ENCODE measurements around the gene UBA5. TPM values are rescaled to one million over a fixed set of nuclear protein-coding genes. Genes with fewer than 3 reads are reported as not detected.
A peak's percentile ranks its signal among the peaks of the same experiment; 100 is the strongest.

Gene UBA5
- total RNA-seq, 4 donors from 2014 or later, result 19.3 to 27.7 (median 21.5) TPM

DNA sequence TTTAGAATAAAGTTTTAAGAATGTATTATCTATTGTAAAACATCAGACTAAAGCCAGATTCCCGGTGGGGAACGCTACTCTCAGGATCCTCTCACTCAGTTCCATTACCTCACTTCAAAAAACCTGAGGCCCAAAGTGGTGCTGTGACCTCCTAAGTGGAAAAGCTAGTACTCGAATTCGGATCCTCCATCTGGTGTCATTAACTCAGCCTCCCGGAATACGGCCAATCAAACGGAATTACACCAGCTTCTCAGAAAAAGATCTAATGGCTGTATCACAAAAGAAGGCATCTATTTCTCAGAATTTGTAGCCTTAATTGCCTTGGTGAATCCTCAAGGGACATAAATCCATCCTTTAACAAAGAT is 1.1 kb upstream of the UBA5 start:
- H3K4me3 ChIP-seq, result peak overlapping the region; percentile 77 to 88 (median 80)
- ATAC-seq (no peak), DNase-seq (no peak)
- H3K4me1 ChIP-seq, result peaks cover 29 to 36% of the 10 kb centered on the region in 2 donors
- intact Hi-C loops (cut with DNase I; ENCODE audit: low total_unique reads) (loop anchor here (1.0 kb wide), 1 partner anchor 242 kb away; the partner anchor contains the start of gene DNAJC13), in situ Hi-C loops (cut with MboI; ENCODE audit: low sequenced_read_pairs in 4 of 4) (no loop called here)
- H3K27me3 ChIP-seq, result no peaks in the 10 kb centered on the region
- no peaks in the 10 kb centered on the region for H3K9me3 ChIP-seq
- H3K27ac ChIP-seq, result peak overlapping the region; percentile 87 to 91 (median 90)
- H3K36me3 ChIP-seq, result no peaks in the 10 kb centered on the region
- TF ChIP-seq, protein P1, sequence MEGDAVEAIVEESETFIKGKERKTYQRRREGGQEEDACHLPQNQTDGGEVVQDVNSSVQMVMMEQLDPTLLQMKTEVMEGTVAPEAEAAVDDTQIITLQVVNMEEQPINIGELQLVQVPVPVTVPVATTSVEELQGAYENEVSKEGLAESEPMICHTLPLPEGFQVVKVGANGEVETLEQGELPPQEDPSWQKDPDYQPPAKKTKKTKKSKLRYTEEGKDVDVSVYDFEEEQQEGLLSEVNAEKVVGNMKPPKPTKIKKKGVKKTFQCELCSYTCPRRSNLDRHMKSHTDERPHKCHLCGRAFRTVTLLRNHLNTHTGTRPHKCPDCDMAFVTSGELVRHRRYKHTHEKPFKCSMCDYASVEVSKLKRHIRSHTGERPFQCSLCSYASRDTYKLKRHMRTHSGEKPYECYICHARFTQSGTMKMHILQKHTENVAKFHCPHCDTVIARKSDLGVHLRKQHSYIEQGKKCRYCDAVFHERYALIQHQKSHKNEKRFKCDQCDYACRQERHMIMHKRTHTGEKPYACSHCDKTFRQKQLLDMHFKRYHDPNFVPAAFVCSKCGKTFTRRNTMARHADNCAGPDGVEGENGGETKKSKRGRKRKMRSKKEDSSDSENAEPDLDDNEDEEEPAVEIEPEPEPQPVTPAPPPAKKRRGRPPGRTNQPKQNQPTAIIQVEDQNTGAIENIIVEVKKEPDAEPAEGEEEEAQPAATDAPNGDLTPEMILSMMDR (IDR thresholded peaks at IDR 0.05 in 4 of 5, conservative IDR thresholded peaks at IDR 0.05 in 1 of 5), result no peak
- no peak for TF ChIP-seq POLR2A (IDR thresholded peaks at IDR 0.05)

DNA sequence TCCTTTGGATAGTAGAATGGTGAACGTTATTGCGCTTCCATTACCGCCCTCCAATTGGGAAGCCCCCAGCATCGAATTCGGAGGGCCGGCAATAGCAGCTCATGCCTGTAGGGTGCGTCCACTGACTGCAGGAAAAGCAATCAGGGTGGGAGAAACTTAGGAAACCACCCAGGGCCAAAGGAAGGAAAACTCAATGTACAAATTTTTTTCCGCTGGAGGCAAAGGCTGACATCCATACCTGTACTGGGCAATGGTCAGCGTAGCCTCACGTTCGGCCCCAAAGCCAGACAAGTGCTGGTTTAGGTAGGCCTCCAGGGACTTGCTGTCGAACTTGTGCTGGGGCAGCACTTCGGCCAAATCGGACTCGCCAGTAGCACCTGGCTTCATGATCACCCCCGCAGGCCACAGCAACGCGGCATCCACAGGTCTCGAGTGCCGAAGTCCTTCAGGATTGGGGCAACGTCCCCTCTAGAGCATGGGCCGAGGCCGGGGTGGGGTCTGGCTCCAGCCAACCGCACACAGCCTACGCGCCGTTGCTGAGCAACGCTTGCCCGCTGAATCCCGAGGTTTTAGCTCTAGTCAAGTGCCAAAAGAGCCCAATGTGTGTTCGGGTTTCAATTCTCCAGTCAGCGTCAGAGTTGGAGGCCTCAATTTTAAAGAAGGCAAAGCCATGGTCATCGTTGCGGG is 621 bp upstream of the UBA5 start, which contains the start of gene ACAD11:
Gene ACAD11 (minus strand): TSS at position 445 of the 687 bp plus-strand sequence. CDS start 58 bp downstream, at position 387.
- Histone ChIP-seq H3K27ac (peak within 1 kb of the TSS; percentile 87 to 91 (median 90)), H3K9me3 (no peaks in the 10 kb centered on the region), H3K36me3 (no peaks in the 10 kb centered on the region), H3K4me1 (peaks cover 29 to 37% of the 10 kb centered on the region in 2 donors), H3K27me3 (no peaks in the 10 kb centered on the region), H3K4me3 (peak within 1 kb of the TSS; percentile 77 to 88 (median 80))
- in situ Hi-C loops (cut with MboI; ENCODE audit: low sequenced_read_pairs in 4 of 4), result no loop called here
- ATAC-seq (peak; percentile 73), DNase-seq (peak; percentile 47 to 60)
- intact Hi-C loops (cut with DNase I; ENCODE audit: low total_unique reads), result loop anchor here (1.0 to 2.0 kb wide), 2 partner anchors 63 to 242 kb away; partner anchors contain the start of genes DNAJC13 and NPHP3
- TF ChIP-seq, protein P1 (IDR thresholded peaks at IDR 0.05 in 4 of 5, conservative IDR thresholded peaks at IDR 0.05 in 1 of 5), result peak; percentile 46 to 77 (median 56)
- peak; percentile 33 to 36 for TF ChIP-seq POLR2A (IDR thresholded peaks at IDR 0.05)

- Histone ChIP-seq H3K4me1 (peaks cover 29 to 37% of the 10 kb centered on the region in 2 donors), H3K9me3 (no peaks in the 10 kb centered on the region), H3K27ac (peak overlapping the region; percentile 87 to 91 (median 90)), H3K4me3 (peak overlapping the region; percentile 77 to 88 (median 80)), H3K36me3 (no peaks in the 10 kb centered on the region), H3K27me3 (no peaks in the 10 kb centered on the region)
- TF ChIP-seq, protein P1 (IDR thresholded peaks at IDR 0.05 in 4 of 5, conservative IDR thresholded peaks at IDR 0.05 in 1 of 5), result no peak
- TF ChIP-seq POLR2A (IDR thresholded peaks at IDR 0.05), result no peak
- DNase-seq (no peak), ATAC-seq (peak; percentile 13 to 19)
- intact Hi-C loops (cut with DNase I; ENCODE audit: low total_unique reads) (loop anchor here (2.0 kb wide), 1 partner anchor 62 kb away; the partner anchor contains the start of gene NPHP3), in situ Hi-C loops (cut with MboI; ENCODE audit: low sequenced_read_pairs in 4 of 4) (no loop called here)
These were observed 612 bp downstream of the UBA5 start for GRCh38 chr3:132660811-132661070.

GRCh38 chr3:132661101-132661500 is 972 bp downstream of the UBA5 start:
- Histone ChIP-seq H3K4me1 (peaks cover 29 to 37% of the 10 kb centered on the region in 2 donors), H3K27me3 (no peaks in the 10 kb centered on the region), H3K9me3 (no peaks in the 10 kb centered on the region), H3K27ac (peak overlapping the region; percentile 87 to 91 (median 90)), H3K4me3 (peak overlapping the region; percentile 77 to 88 (median 80)), H3K36me3 (no peaks in the 10 kb centered on the region)
- DNase-seq, result no peak
- intact Hi-C loops (cut with DNase I; ENCODE audit: low total_unique reads), result loop anchor here (2.0 kb wide), 1 partner anchor 62 kb away; the partner anchor contains the start of gene NPHP3
- in situ Hi-C loops (cut with MboI; ENCODE audit: low sequenced_read_pairs in 4 of 4), result no loop called here
- no peak for TF ChIP-seq POLR2A (IDR thresholded peaks at IDR 0.05)
- TF ChIP-seq, protein P1 (IDR thresholded peaks at IDR 0.05 in 4 of 5, conservative IDR thresholded peaks at IDR 0.05 in 1 of 5), result no peak
- no peak for ATAC-seq

All from gastrocnemius medialis (tissue), 4 donors.